Peyer's patch (tissue), 4 donors: ENCODE data around the gene TGFB3.

Experiments used
- CTCF ChIP-seq, 6 experiments: fragments of 450-650 bp in 4 of 6; fragments of 200-600 bp in 2 of 6; sonication (generic) in 1 of 6; IDR thresholded peaks; one replicate each; pipeline ENCODE4 v1.5.1; 2017 to 2019; ENCODE audit warnings: antibody characterized with exemption in 6 of 6, mild to moderate bottlenecking in 3 of 6, moderate library complexity in 1 of 6
- POLR2A ChIP-seq, 2 donors: fragments of 450-650 bp; IDR thresholded peaks; one replicate each; pipeline ENCODE4 v1.5.1; 2017; ENCODE audit warnings: antibody characterized with exemption in 2 of 2, mild to moderate bottlenecking in 2 of 2, moderate library complexity in 2 of 2

GRCh38 chr14:76019676-76020075, 37.9 kb upstream of the TGFB3 start:
- TF ChIP-seq CTCF (IDR thresholded peaks at IDR 0.05) (no peak), POLR2A (IDR thresholded peaks at IDR 0.05) (no peak)
